SK-N-SH (cell line): Measurements from ENCODE around the gene FRY. TPM values are rescaled to one million over a fixed set of nuclear protein-coding genes. Genes with fewer than 3 reads are reported as not detected.
A peak's percentile ranks its signal among the peaks of the same experiment; 100 is the strongest.

ENCODE experiments used
- CTCF ChIA-PET: fragments of 300-600, 350-600 bp; formaldehyde crosslinking; extraction: SDS; loops from one replicate; lab custom pipeline; 2021; lab: Yijun Ruan, JAX
- POLR2A ChIA-PET: fragments of 350-600 bp; sonication (Branson Sonifier 250); formaldehyde crosslinking; extraction: SDS; loops from one replicate; lab custom pipeline; 2020; ENCODE audit warnings: antibody characterized with exemption, inconsistent platforms; lab: Yijun Ruan, JAX
- DNase-seq: peaks from one replicate; pipeline ENCODE4 v3.0.0; 2012
- H2AFZ ChIP-seq: fragments of 200-600 bp; sonication (generic); 2 replicates; pipeline ENCODE4 v1.8.1; 2016; ENCODE audit warnings: antibody characterized with exemption, mild to moderate bottlenecking, low read depth
- H3F3A ChIP-seq: fragments of 200-600 bp; sonication (generic); replicated peaks from 2 replicates; pipeline ENCODE3; 2016; ENCODE audit warnings: antibody characterized with exemption, mild to moderate bottlenecking; ENCODE audit not compliant: insufficient read depth
- H3K27ac ChIP-seq, 2 experiments: fragments of 200-500 bp in 1 of 2; fragments of 200-600 bp in 1 of 2; sonication (Bioruptor generic) in 1 of 2; sonication (generic), shearing (Covaris generic) in 1 of 2; 2 replicates each; pipeline versions ENCODE4 v1.5.1 to v1.6.1; 2014 to 2016; ENCODE audit warnings: low read depth in 2 of 2, inconsistent platforms in 1 of 2, low read length in 1 of 2, mild to moderate bottlenecking in 1 of 2, mixed read lengths in 1 of 2
- H3K27me3 ChIP-seq: fragments of 200-600 bp; sonication (generic), shearing (Covaris generic); 2 replicates; pipeline ENCODE4 v1.6.1; 2016; ENCODE audit warnings: mixed run types; ENCODE audit not compliant: insufficient read depth
- H3K36me3 ChIP-seq, 2 experiments: fragments of 200-500 bp in 1 of 2; fragments of 200-600 bp in 1 of 2; sonication (Bioruptor generic) in 1 of 2; sonication (generic) in 1 of 2; replicated peaks in 1 of 2; 2 replicates each; pipeline versions ENCODE3 to v1.5.1; 2014 to 2016; ENCODE audit warnings: low read length in 1 of 2, mild to moderate bottlenecking in 1 of 2; ENCODE audit not compliant: insufficient read depth in 2 of 2, control insufficient read depth in 1 of 2
- H3K4me1 ChIP-seq, 2 experiments: fragments of 200-500 bp in 1 of 2; fragments of 200-600 bp in 1 of 2; sonication (Bioruptor generic) in 1 of 2; sonication (generic), shearing (Covaris generic) in 1 of 2; 2 replicates each; pipeline versions ENCODE4 v1.5.1 to v1.6.1; 2014 to 2016; ENCODE audit warnings: low read depth in 1 of 2, low read length in 1 of 2, mixed run types in 1 of 2; ENCODE audit not compliant: insufficient read depth in 2 of 2, control insufficient read depth in 1 of 2
- H3K4me2 ChIP-seq: fragments of 200-600 bp; sonication (generic), shearing (Covaris generic); 2 replicates; pipeline ENCODE4 v1.6.1; 2017; ENCODE audit warnings: mixed run types
- H3K4me3 ChIP-seq, 2 experiments: fragments of 200-500 bp in 1 of 2; fragments of 200-600 bp in 1 of 2; sonication (Bioruptor generic) in 1 of 2; sonication (generic), shearing (Covaris generic) in 1 of 2; 2 replicates each; pipeline versions ENCODE4 v1.5.1 to v1.8.1; 2014 to 2016; ENCODE audit warnings: low read depth in 2 of 2, inconsistent platforms in 1 of 2, low read length in 1 of 2, mild to moderate bottlenecking in 1 of 2, mixed read lengths in 1 of 2, moderate library complexity in 1 of 2
- H3K79me2 ChIP-seq: fragments of 200-600 bp; sonication (generic); 2 replicates; pipeline ENCODE4 v1.8.1; 2017; ENCODE audit warnings: mild to moderate bottlenecking; ENCODE audit not compliant: insufficient read depth
- H3K9ac ChIP-seq: fragments of 200-600 bp; sonication (generic); 2 replicates; pipeline ENCODE4 v1.6.1; 2017; ENCODE audit warnings: mixed run types
- H3K9me2 ChIP-seq: fragments of 200-600 bp; sonication (generic); 2 replicates; pipeline ENCODE4 v1.6.1; 2017; ENCODE audit warnings: mixed run types
- H3K9me3 ChIP-seq: fragments of 200-600 bp; sonication (generic); 2 replicates; pipeline ENCODE4 v1.6.1; 2017; ENCODE audit warnings: mixed run types, mild to moderate bottlenecking, moderate library complexity
- H4K20me1 ChIP-seq: fragments of 200-600 bp; sonication (generic); 2 replicates; pipeline ENCODE4 v1.6.1; 2017; ENCODE audit warnings: mild to moderate bottlenecking, mixed run types; ENCODE audit not compliant: insufficient read depth
- CHD2 ChIP-seq: fragments of 150-350 bp; IDR thresholded peaks from 2 replicates; pipeline ENCODE4 v1.6.1; 2018; ENCODE audit warnings: low read length; ENCODE audit not compliant: partially characterized antibody
- EP300 ChIP-seq, 2 experiments: IDR thresholded peaks; 2 replicates each; pipeline versions ENCODE4 v1.4.0 to v1.6.1; 2012; ENCODE audit warnings: borderline replicate concordance in 1 of 2, low read depth in 1 of 2, low read length in 1 of 2
- FOSL2 ChIP-seq: IDR thresholded peaks from 2 replicates; pipeline ENCODE4 v1.4.0; 2012; ENCODE audit warnings: low read depth, mild to moderate bottlenecking, moderate library complexity, borderline replicate concordance
- FOXJ3 ChIP-seq: sonication (generic); formaldehyde crosslinking; IDR thresholded peaks from 2 replicates; pipeline ENCODE4 v1.5.1; 2020; ENCODE audit warnings: mild to moderate bottlenecking, missing genetic modification reagents
- GATA2 ChIP-seq: sonication (generic); formaldehyde crosslinking; IDR thresholded peaks from 2 replicates; pipeline ENCODE4 v1.5.0; 2020; ENCODE audit warnings: mild to moderate bottlenecking, missing genetic modification reagents
- NFIC ChIP-seq: IDR thresholded peaks from 2 replicates; pipeline ENCODE4 v1.4.0; 2012; ENCODE audit warnings: borderline replicate concordance
- POLR2AphosphoS5 ChIP-seq: IDR thresholded peaks from 2 replicates; pipeline ENCODE4 v1.6.1; 2012; ENCODE audit warnings: low read depth, low read length
- RCOR1 ChIP-seq: fragments of 150-350 bp; IDR thresholded peaks from 2 replicates; pipeline ENCODE4 v1.6.1; 2017; ENCODE audit warnings: antibody characterized with exemption, low read length
- RFX5 ChIP-seq: IDR thresholded peaks from 2 replicates; pipeline ENCODE4 v1.6.1; 2012; ENCODE audit warnings: mild to moderate bottlenecking, improper control_type of control experiment, low read length
- YY1 ChIP-seq: IDR thresholded peaks from 2 replicates; pipeline ENCODE4 v1.4.0; 2012; ENCODE audit warnings: low read depth, mild to moderate bottlenecking
- WGBS: methylation state at CpG from one replicate; pipeline ENCODE4 v1.1.6; 2017; ENCODE audit warnings: low lambda C conversion rate; 5-methylcytosine and 5-hydroxymethylcytosine counted together
- polyA plus RNA-seq, 3 experiments: library from polyadenylated mRNA; depleted of rRNA; stranded (reverse); fragments of >200 nt; gene quantifications; 2 replicates each; pipeline ENCODE4 v1.2.3, GENCODE V29; 2012
- TF ChIP-seq, protein P1 (sequence below): fragments of 200-600 bp; sonication (generic); IDR thresholded peaks from 2 replicates; pipeline ENCODE4 v1.6.1; 2017; ENCODE audit warnings: antibody characterized with exemption, mild to moderate bottlenecking, moderate library complexity
- TF ChIP-seq, protein P2 (sequence below): IDR thresholded peaks from 2 replicates; pipeline ENCODE4 v1.4.0; 2012; ENCODE audit warnings: low read depth
- TF ChIP-seq, protein P3 (sequence below): IDR thresholded peaks from 2 replicates; pipeline ENCODE4; 2012

The FRY gene
- polyA plus RNA-seq, 1 of the 3 experiments (the other 2 are of a cell fraction) = 1.4 TPM

DNA sequence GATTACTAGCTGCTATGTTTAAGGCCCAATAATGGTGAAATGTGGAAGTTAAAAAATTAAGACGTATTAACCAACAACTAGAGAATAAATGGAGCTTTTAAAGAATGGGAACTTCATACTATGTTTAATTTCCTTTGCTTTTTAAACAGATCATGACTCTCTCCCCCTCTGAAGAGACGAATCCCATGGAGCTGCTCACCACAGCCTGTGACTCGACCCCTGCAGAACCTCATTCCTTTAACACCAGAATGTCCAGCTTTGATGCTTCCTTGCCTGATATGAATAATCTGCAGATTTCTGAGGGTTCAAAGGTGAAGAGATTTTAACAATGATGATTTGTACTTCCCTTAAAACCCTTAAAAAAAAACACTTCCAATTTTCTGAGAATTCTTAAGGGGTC lies 230.6 kb downstream of the FRY start:
- H3K4me1 ChIP-seq = peaks cover 9 to 27% of the 10 kb centered on the region in 2 experiments

DNA sequence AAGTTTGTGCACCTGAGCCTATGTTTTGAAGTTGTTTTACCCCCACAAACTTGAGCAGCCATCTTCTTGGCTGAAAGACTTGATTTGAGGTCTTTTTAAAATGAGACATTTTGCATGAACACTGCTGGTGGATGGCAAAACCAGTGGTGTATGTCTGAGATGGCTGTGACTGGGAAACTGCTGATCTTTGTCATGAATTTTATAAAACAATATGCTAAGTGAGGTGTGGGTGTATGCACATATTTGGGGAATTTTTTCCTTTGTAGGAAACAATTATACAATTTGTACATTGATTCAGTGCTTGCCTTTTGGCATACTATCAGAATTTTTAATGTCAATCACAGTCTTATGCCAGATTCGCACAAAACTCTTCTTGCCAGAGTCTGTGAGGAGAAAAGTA lies 231.0 kb downstream of the FRY start:
- 96% methylated on average over 1 of the region's 1 CpG for WGBS

More for the DNA sequence above, 230.6 kb downstream of the FRY start:
- WGBS = 59% methylated on average over 3 of the region's 3 CpGs
- H3K36me3 ChIP-seq = no peaks in the 10 kb centered on the region
- peak overlapping the region; percentile 74 to 85 for H3K27ac ChIP-seq
- no peak overlapping the region for H3K4me3 ChIP-seq
- peak overlapping the region; percentile 69 for H2AFZ ChIP-seq
- H3K9ac ChIP-seq = no peak overlapping the region; the same call in 1 of the 2 replicates
- ChIA-PET CTCF (interaction anchor here (0.7 to 0.9 kb wide), 2 partner anchors 15 to 24 kb away, joined by 3 read pairs; no protein-coding TSS in a partner anchor), POLR2A (no interaction called here)
- peaks cover 13% of the 10 kb centered on the region for H3F3A ChIP-seq
- H4K20me1 ChIP-seq = no peaks in the 10 kb centered on the region
- H3K4me2 ChIP-seq = peak overlapping the region; percentile 18
- DNase-seq = no peak
- no peaks in the 10 kb centered on the region for H3K79me2 ChIP-seq
- H3K9me2 ChIP-seq = no peaks in the 10 kb centered on the region
- no peaks in the 10 kb centered on the region for H3K27me3 ChIP-seq
- TF ChIP-seq FOSL2 = no peak
- no peak for TF ChIP-seq CHD2
- TF ChIP-seq GATA2 = no peak
- TF ChIP-seq, protein P1, sequence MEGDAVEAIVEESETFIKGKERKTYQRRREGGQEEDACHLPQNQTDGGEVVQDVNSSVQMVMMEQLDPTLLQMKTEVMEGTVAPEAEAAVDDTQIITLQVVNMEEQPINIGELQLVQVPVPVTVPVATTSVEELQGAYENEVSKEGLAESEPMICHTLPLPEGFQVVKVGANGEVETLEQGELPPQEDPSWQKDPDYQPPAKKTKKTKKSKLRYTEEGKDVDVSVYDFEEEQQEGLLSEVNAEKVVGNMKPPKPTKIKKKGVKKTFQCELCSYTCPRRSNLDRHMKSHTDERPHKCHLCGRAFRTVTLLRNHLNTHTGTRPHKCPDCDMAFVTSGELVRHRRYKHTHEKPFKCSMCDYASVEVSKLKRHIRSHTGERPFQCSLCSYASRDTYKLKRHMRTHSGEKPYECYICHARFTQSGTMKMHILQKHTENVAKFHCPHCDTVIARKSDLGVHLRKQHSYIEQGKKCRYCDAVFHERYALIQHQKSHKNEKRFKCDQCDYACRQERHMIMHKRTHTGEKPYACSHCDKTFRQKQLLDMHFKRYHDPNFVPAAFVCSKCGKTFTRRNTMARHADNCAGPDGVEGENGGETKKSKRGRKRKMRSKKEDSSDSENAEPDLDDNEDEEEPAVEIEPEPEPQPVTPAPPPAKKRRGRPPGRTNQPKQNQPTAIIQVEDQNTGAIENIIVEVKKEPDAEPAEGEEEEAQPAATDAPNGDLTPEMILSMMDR = no peak
- TF ChIP-seq YY1 = no peak
- TF ChIP-seq FOXJ3 (CRISPR knock-in tag) = no peak
- TF ChIP-seq EP300 (IDR thresholded peaks at IDR 0.05; ENCODE audit: borderline replicate concordance in 1 of 2, low read depth in 1 of 2, low read length in 1 of 2) = no peak
- no peak for TF ChIP-seq RFX5
- no peak for TF ChIP-seq NFIC
- TF ChIP-seq, protein P2, sequence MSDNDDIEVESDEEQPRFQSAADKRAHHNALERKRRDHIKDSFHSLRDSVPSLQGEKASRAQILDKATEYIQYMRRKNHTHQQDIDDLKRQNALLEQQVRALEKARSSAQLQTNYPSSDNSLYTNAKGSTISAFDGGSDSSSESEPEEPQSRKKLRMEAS = no peak
- no peak for TF ChIP-seq RCOR1
- TF ChIP-seq, protein P3, sequence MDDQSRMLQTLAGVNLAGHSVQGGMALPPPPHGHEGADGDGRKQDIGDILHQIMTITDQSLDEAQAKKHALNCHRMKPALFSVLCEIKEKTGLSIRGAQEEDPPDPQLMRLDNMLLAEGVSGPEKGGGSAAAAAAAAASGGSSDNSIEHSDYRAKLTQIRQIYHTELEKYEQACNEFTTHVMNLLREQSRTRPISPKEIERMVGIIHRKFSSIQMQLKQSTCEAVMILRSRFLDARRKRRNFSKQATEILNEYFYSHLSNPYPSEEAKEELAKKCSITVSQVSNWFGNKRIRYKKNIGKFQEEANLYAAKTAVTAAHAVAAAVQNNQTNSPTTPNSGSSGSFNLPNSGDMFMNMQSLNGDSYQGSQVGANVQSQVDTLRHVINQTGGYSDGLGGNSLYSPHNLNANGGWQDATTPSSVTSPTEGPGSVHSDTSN = no peak; the same call in 1 of the 2 replicates
- H3K9me3 ChIP-seq = no peaks in the 10 kb centered on the region

More for the DNA sequence above, 231.0 kb downstream of the FRY start:
- no peak for DNase-seq
- TF ChIP-seq, protein P3 = no peak
- TF ChIP-seq POLR2AphosphoS5 = no peak
- TF ChIP-seq, protein P1 = no peak
- no peaks in the 10 kb centered on the region for H3K9me2 ChIP-seq
- no peaks in the 10 kb centered on the region for H3K79me2 ChIP-seq
- H3K4me3 ChIP-seq = no peak overlapping the region
- no peaks in the 10 kb centered on the region for H3K27me3 ChIP-seq
- no peaks in the 10 kb centered on the region for H3K36me3 ChIP-seq
- peak overlapping the region; percentile 74 to 85 for H3K27ac ChIP-seq
- H3F3A ChIP-seq = peaks cover 13% of the 10 kb centered on the region
- no peaks in the 10 kb centered on the region for H4K20me1 ChIP-seq
- H3K4me1 ChIP-seq = peaks cover 9 to 27% of the 10 kb centered on the region in 2 experiments
- H3K4me2 ChIP-seq = peak overlapping the region; percentile 18
- POLR2A ChIA-PET = no interaction called here
- no peaks in the 10 kb centered on the region for H3K9me3 ChIP-seq
- CTCF ChIA-PET = interaction anchor here (0.9 kb wide), 1 partner anchor 24 kb away, joined by 3 read pairs; no protein-coding TSS in a partner anchor
- peak overlapping the region; percentile 69; the same call in 1 of the 2 replicates for H2AFZ ChIP-seq
- no peak overlapping the region; the same call in 1 of the 2 replicates for H3K9ac ChIP-seq
